ENCODE measurements around the gene UPF3B. TPM values are rescaled to one million over a fixed set of nuclear protein-coding genes. Genes with fewer than 3 reads are reported as not detected.

Gene UPF3B
- total and polyA plus RNA-seq, 9 of the 15 experiments (the other 6 are each of a cell fraction or from before 2014, with no cell fraction given): 17.6 to 57.0 (median 32.3) TPM

DNA sequence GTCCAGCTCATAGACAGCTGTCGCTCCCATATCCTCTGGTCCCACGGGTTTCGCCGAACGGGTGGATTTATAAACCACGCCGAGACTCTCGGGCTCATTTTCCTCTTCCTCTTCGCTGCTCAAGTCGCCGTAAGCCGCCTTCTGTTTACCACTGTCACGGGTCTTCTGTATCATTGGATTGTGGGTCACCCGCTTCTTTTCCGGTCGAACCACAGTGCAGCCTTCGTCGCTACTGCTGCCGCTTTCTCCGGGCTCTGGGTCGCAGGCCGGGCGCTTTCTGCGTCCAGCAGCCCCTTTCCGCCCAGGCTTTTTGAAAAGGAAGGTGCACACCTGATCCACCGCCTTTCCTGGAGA lies 18.5 kb upstream of the UPF3B start:
- intact Hi-C loops (cut with micrococcal nuclease): loop anchor here (2.0 kb wide), 1 partner anchor 18 kb away; the partner anchor contains the start of gene UPF3B
- ChIA-PET POLR2A (interaction anchor here (0.5 to 4.1 kb wide), 10 partner anchors 7 to 178 kb away, joined by 3 to 30 read pairs (median 6); partner anchors contain the start of genes RPL39, SEPTIN6 and UPF3B), CTCF (ENCODE audit: low intra/inter-chr PET ratio) (no interaction called here)
- no peaks in the 10 kb centered on the region for H3K9me1 ChIP-seq (ENCODE audit: control insufficient read depth, insufficient read depth, low read length)
- TF ChIP-seq U2AF1 (optimal IDR thresholded peaks at IDR 0.05; ENCODE audit: low read depth, low read length) (no peak), PHF21A (IDR thresholded peaks at IDR 0.05; ENCODE audit: borderline replicate concordance, low read depth) (0 out of 2 replicates have a peak, but pooled peaks have one; percentile 31), FOXK2 (conservative IDR thresholded peaks at IDR 0.05 in 1 of 2, IDR thresholded peaks at IDR 0.05 in 1 of 2; ENCODE audit: low read depth in 2 of 2) (peak in 1 of 2 experiments; percentile 8; a peak in 1 of 4 replicates), ZNF263 (CRISPR knock-in tag; IDR thresholded peaks at IDR 0.05; ENCODE audit: borderline replicate concordance) (0 out of 2 replicates have a peak, but pooled peaks have one; percentile 15), ZKSCAN1 (IDR thresholded peaks at IDR 0.05; ENCODE audit: low read depth, low read length) (no peak), HDAC1 (IDR thresholded peaks at IDR 0.05) (peak in 1 of 2 experiments; percentile 32; a peak in 2 of 4 replicates), DACH1 (IDR thresholded peaks at IDR 0.05; ENCODE audit: partially characterized antibody) (no peak), ZNF407 (IDR thresholded peaks at IDR 0.05; ENCODE audit: low read depth) (no peak), MLLT1 (IDR thresholded peaks at IDR 0.05) (peak in 1 of 2 experiments; percentile 61; a peak in 1 of 4 replicates)
- TF ChIP-seq, protein P1, sequence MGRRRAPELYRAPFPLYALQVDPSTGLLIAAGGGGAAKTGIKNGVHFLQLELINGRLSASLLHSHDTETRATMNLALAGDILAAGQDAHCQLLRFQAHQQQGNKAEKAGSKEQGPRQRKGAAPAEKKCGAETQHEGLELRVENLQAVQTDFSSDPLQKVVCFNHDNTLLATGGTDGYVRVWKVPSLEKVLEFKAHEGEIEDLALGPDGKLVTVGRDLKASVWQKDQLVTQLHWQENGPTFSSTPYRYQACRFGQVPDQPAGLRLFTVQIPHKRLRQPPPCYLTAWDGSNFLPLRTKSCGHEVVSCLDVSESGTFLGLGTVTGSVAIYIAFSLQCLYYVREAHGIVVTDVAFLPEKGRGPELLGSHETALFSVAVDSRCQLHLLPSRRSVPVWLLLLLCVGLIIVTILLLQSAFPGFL (CRISPR knock-in tag; IDR thresholded peaks at IDR 0.05): 0 out of 2 replicates have a peak, but pooled peaks have one; percentile 25
- H3K27me3 ChIP-seq (ENCODE audit: control insufficient read depth in 2 of 2, insufficient read depth in 2 of 2, low read length in 2 of 2): no peaks in the 10 kb centered on the region
- 0% methylated on average over 12 of the region's 26 CpGs for WGBS (ENCODE audit: insufficient coverage, low coverage, missing lambda C conversion rate)
- peak overlapping the region; percentile 94 for H3K4me3 ChIP-seq
- peak overlapping the region; percentile 89 for H2AFZ ChIP-seq (ENCODE audit: low read depth, low read length)
- peaks cover 64% of the 10 kb centered on the region for H3K79me2 ChIP-seq (ENCODE audit: control insufficient read depth, insufficient read depth, low read length)
- peaks cover 0 to 6% of the 10 kb centered on the region in 2 experiments; a peak in 2 of 5 replicates for H3K4me1 ChIP-seq (replicated peaks in 1 of 2; ENCODE audit: control insufficient read depth in 2 of 2, insufficient read depth in 2 of 2, low read length in 2 of 2)
- in situ Hi-C loops (cut with MboI): loop anchor here (10.0 kb wide), 1 partner anchor 356 kb away; no protein-coding TSS in a partner anchor
- FAIRE-seq (no peak), DNase-seq (ENCODE audit: extremely low read depth in 1 of 4, low spot score in 3 of 4) (peak in 1 of 4 experiments; percentile 26), ATAC-seq (peak; percentile 42)
- no peaks in the 10 kb centered on the region for H3K9me3 ChIP-seq (replicated peaks; ENCODE audit: control insufficient read depth, insufficient read depth, low read depth, low read length)
- H3K27ac ChIP-seq (ENCODE audit: extremely low read depth, low read depth, low read length): peak overlapping the region; percentile 99
- peak overlapping the region; percentile 95 to 100 for H3K9ac ChIP-seq (ENCODE audit: insufficient read depth in 1 of 2, low read depth in 2 of 2, low read length in 2 of 2)
- no peaks in the 10 kb centered on the region; the same call in 1 of the 2 replicates for H4K20me1 ChIP-seq (replicated peaks; ENCODE audit: control insufficient read depth, insufficient read depth, low read length)
- TSS peak; percentile 83 for BruUV-seq (replicated peaks)
- peaks cover 31% of the 10 kb centered on the region; the same call in 2 of the 3 replicates for H3K36me3 ChIP-seq (ENCODE audit: control insufficient read depth, insufficient read depth, low read length)
- peak overlapping the region; percentile 97 for H3K4me2 ChIP-seq (ENCODE audit: insufficient read depth, low read length)
